ENCODE measurements around the gene RUBCN.

DNA sequence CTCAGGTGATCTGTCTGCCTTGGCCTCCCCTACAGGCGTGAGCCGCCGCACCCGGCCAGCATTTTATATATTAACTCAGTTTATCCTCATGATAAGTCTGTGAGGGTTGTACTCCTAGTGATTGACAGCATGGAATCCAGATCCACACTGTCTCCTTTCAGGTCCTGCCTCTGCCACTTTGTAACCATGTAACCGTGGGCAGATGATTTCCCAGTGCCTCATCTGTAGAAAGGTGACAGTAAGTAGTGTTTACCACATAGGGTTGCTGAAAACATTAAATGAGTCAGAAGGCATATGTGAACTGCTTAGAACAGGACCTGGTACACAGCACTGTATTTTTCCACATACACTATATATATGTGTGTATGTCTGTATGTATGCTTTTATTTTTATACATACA, 15.4 kb upstream of the RUBCN start:
- no peak for TF ChIP-seq POLR2AphosphoS5 (IDR thresholded peaks at IDR 0.05; ENCODE audit: low read depth, low read length)
- TF ChIP-seq, protein P1, sequence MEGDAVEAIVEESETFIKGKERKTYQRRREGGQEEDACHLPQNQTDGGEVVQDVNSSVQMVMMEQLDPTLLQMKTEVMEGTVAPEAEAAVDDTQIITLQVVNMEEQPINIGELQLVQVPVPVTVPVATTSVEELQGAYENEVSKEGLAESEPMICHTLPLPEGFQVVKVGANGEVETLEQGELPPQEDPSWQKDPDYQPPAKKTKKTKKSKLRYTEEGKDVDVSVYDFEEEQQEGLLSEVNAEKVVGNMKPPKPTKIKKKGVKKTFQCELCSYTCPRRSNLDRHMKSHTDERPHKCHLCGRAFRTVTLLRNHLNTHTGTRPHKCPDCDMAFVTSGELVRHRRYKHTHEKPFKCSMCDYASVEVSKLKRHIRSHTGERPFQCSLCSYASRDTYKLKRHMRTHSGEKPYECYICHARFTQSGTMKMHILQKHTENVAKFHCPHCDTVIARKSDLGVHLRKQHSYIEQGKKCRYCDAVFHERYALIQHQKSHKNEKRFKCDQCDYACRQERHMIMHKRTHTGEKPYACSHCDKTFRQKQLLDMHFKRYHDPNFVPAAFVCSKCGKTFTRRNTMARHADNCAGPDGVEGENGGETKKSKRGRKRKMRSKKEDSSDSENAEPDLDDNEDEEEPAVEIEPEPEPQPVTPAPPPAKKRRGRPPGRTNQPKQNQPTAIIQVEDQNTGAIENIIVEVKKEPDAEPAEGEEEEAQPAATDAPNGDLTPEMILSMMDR (IDR thresholded peaks at IDR 0.05) = no peak
- TF ChIP-seq TEAD4 (IDR thresholded peaks at IDR 0.05; ENCODE audit: borderline replicate concordance, insufficient read depth) = no peak

Data from SK-N-SH (cell line).